ENCODE measurements around the gene CAPRIN2.

Gene CAPRIN2

GRCh38 chr12:30761730-30762129, 7.0 kb upstream of the CAPRIN2 start:
- no peak for DNase-seq (ENCODE audit: low read depth)

DNA sequence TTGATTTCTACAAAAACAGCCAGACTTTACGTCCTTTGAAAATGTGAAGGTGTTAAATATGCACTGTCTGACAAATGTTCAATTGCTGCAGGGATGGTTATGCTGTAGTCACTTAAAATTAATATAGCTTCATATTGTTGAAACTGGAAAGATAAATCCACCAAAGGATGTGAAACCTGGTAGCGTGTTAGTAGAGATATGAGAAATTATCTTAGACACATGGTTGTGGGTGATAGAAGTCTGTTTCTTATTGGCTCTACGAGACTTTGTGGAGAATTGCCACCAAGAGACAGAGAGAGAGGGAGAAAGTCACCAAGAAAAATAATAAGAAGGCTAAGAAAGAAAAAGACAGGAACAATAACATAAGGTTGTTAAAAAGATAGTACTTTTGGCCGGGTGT, 2.6 kb upstream of the CAPRIN2 start:
- DNase-seq (ENCODE audit: low read depth), result no peak

- DNase-seq (ENCODE audit: low read depth), result no peak
Observed at GRCh38 chr12:30756074-30756473, 1.3 kb upstream of the CAPRIN2 start.

GRCh38 chr12:30755395-30755762, 628 bp upstream of the CAPRIN2 start:
- DNase-seq (ENCODE audit: low read depth), result no peak

- no peak for DNase-seq (ENCODE audit: low read depth)
Observed at GRCh38 chr12:30754383-30754749, 385 bp downstream of the CAPRIN2 start.

DNA sequence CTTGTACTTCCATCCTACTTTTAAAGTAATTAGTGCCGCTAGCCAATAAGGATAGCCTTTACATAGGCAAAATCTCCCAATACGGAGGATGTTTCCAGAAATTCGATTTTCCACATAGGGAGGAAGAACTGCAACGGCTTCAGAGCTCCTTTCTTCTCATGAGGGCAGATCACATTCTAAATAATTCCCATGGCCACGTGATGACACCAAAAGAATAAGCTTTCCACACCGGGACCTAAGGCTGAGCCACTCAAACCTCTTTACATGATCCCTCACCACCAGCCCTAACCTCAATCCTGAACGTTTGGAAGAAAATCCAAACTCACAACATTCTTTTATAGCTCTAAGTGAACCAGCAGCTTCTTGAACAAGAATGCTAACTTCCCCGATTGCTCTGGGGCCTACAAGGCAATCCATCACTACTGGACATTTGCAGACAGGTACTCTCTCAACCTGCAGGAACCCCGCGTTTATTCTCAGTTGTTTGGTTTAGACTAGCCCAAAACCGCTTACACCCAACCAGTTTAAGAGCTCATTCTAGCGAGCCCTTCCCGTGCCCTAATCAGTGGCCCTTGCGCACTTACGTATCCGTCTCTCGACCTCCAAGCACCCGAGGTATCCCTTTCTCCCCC, 884 bp downstream of the CAPRIN2 start:
- DNase-seq (ENCODE audit: low read depth), result peak; percentile 6

DNA sequence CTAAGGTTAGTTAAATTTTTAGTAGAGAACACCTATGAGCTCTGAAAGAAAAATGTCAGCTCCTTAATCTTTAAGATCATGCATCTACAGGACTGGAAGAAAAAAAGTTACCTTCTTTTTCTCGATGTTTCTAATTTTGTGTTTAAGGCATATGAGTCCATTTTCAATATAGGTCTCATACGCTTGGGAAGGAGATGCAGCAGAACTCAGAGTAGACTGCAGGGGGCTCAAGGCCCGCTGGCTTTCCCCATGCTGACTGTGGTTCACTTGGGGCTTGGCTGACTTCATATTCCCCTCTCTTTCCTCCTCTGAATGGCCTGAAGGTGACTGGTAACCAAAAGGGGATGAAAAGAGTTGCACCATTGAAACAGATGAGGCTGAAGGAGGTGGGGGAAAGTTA, 1.5 kb downstream of the CAPRIN2 start:
- DNase-seq (ENCODE audit: low read depth), result peak; percentile 29

GRCh38 chr12:30752255-30752654, 2.5 kb downstream of the CAPRIN2 start:
- no peak for DNase-seq (ENCODE audit: low read depth)

DNA sequence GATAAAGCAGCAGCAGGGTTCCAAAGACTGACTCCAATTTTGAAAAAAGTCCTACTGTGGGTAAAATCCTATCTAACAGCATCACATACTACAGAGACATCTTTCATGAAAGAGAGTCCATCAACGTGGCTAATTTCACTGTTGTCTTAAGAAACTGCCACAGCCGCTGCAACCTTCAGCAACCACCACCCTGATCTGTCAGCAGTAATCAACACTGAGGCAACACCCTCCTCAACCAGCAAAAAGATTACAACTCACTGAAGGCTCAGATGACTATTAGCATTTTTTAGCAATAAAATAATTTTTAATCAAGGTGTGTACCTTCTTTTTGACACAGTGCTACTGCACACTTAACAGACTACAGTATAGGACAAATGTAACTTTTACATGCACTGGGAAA, 6.6 kb downstream of the CAPRIN2 start:
- no peak for DNase-seq (ENCODE audit: low read depth)

- DNase-seq (ENCODE audit: low read depth), result no peak
Observed at GRCh38 chr12:30746190-30746589, 8.6 kb downstream of the CAPRIN2 start.

- no peak for DNase-seq (ENCODE audit: low read depth)
Observed at GRCh38 chr12:30744321-30744720, 10.4 kb downstream of the CAPRIN2 start.

- DNase-seq (ENCODE audit: low read depth), result no peak
Observed at GRCh38 chr12:30740274-30740673, 14.5 kb downstream of the CAPRIN2 start.

GRCh38 chr12:30739020-30739419, 15.7 kb downstream of the CAPRIN2 start:
- DNase-seq (ENCODE audit: low read depth), result no peak

GRCh38 chr12:30732954-30733637, 21.7 kb downstream of the CAPRIN2 start:
- no peak for DNase-seq (ENCODE audit: low read depth)

DNA sequence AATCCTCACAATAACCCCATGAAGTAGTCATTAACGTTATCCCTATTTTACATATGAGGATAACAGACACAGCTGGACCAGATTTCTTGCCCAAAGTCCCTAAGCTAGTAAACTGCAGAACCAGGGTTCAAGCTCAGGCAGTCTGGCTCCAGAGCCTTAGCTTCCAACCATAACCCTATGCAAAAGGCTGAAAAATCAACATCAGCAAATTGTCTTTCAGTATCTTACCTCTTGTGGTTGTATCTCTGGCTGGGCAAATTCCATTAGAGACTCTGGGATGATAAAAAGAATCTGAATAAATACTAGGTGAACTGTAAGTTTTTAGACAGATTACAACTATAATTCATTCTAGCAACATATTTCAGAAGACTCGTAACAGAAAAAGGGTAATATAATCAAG, 24.7 kb downstream of the CAPRIN2 start:
- DNase-seq (ENCODE audit: low read depth), result no peak

DNA sequence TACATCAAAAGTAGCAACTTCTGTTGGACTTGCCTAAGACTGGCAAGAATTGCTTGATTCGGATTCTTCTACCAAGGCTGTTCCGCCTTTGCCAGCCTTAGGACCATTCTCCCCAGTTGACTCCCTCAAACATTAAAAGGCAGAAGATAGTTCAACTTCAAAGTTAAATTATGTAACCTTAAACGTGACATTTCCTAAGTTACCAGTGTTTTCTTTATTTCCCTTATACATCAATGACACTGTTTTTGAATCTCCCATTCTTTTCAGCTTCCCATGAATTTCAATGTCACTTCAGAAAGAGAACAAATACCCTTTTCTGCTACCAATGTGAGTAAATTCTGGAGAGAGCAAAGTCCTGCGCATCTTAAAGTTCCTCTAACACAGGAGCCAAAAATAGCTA, 25.2 kb downstream of the CAPRIN2 start:
- no peak for DNase-seq (ENCODE audit: low read depth)

DNA sequence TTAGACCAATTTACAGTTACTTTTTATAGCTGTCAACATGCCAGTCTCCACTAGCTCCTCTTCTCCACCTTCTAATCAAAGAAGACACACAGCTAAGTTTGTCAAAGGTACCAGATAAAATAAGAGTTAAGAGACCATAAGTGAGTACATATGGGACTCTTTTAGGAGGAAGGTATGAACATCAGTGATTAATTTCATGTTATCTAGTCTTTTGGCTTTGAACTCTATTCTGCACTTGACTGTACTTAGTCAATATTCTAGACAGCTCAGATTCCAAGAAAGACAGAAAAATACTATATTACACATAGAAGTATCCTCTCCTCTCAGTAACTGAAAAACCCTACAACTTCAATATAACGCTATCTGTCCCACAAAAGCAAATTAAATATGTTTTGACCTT, 28.1 kb downstream of the CAPRIN2 start:
- DNase-seq (ENCODE audit: low read depth), result no peak

DNA sequence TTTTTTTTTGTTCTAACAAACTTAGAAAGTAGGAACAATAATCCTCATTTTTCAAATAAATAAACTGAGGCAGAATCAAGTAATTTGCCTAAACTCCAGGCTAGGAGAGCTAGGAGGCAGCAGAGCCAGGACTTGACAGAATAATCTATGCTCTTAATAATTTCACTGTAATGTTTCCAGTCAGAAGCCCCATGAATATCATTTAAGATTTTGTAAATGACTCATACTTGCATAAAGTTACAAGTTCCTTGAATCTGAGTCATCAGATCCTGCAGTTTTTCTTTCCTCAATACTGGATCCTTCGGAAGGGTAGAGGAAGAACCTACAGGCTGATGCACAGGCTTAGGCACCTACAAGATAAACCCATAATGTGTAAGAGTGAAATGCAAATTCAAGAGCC, 29.0 kb downstream of the CAPRIN2 start:
- DNase-seq (ENCODE audit: low read depth), result no peak

DNA sequence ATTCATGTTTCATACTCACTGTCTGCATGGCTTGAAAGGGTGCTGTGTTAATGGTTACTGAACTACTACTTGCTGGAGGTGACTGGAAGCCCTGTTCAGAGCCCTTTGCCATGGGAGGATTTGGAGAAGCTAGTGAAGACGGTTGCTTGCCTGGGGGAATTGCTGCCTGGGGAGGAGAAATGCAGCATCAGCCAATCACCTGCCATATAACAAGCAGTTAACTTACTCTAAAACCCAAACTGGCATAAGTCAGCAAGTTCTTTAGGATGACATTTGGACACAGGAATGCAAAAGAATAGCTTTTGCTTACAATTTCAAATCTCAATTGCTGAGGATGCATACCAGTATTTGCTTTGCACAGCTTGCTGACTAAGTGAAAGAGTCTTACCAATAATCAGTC, 35.7 kb downstream of the CAPRIN2 start:
- no peak for DNase-seq (ENCODE audit: low read depth)

GRCh38 chr12:30707613-30708342, 47.0 kb downstream of the CAPRIN2 start:
- no peak for DNase-seq (ENCODE audit: low read depth)

DNA sequence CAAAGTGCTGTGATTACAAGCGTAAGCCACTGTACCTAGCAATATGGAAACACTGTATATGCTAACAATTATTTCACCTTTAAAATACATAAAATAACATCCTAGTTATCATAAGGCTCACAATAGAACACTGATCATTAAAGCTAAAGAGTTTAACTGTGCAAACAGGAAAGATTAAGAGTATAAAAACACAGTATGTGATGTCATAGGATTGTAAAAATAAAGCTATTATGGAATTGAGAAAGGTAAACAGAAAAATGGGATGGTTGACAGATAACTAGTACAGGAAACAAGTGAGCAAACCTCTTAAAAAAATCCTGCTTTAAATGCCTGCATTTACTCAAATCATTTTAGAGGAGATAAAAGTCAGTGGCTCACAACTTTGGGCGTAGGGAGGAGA, 48.3 kb downstream of the CAPRIN2 start:
- no peak for DNase-seq (ENCODE audit: low read depth)

- DNase-seq (ENCODE audit: low read depth), result no peak
Observed at GRCh38 chr12:30701056-30701455, 53.7 kb downstream of the CAPRIN2 start.

GRCh38 chr12:30700216-30700900, 54.4 kb downstream of the CAPRIN2 start:
- DNase-seq (ENCODE audit: low read depth), result no peak

Measured in activated T-cell treated with anti-CD3 and anti-CD28 coated beads for 48 hours (primary cell).